HG03280 (cell line): Measurements from ENCODE around the gene KLF11.

Source experiments
- ATAC-seq: cut with Tn5 transposase; IDR thresholded peaks from one replicate; pipeline ENCODE4 v1.9.1; 2021; ENCODE audit warnings: mild to moderate bottlenecking, moderate library complexity; ENCODE audit not compliant: unreplicated experiment

The KLF11 gene

DNA sequence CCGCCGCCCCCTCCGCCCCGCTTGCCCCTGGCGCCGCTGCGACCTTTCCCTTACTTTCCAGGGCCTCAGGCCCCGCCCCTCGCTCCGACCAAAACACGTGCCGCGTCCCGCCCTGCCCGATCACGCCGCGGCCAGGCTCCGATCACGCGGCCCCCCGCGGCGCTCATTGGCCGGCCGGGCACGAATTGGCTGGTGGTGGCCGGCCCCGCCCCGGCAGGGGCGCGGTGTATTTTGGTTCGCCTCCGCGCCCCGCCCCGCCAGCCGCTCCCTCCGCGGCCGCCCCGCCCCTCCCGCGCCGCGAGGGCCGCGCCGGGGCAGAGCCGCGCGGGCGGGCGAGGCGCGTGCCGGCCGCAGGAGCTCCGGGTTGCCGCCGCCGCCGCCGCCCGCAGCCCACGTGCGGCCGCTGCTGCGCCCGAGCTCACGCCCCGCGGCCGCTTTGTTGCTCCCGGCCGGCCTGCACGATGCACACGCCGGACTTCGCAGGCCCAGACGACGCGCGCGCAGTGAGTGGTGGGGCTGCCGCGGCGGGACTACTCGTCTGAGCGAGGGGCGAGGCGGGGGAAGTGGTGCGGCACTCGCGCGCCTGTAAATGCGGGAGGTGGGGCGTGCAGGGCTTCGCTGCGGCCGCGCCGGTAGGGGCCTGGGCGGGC lies at the start of gene KLF11:
KLF11 (plus strand) TSS at position 295 of the 650 bp plus-strand sequence; CDS start at position 462, 167 bp downstream.
- peak; percentile 67 for ATAC-seq

GRCh38 chr2:9994462-9994861 lies 48.9 kb upstream of the KLF11 start:
- ATAC-seq: no peak

DNA sequence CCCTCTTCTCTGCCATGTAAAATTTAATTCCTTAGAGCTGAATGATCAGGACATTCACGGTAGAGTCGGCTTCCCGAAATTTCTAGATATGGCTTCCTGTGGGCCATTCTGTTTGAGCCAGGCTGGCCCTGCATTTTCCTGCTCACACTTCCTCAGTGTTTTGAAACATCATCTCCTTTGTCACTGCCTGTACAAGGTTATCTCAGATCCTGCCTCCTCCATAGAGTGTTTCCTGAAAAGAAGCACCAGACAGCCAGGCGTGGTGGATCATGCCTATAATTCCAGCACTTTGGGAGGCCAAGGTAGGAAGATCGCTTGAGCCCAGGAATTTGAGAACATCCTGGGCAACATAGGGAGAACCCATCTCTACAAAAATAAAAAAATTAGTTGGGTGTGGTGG lies 48.3 kb upstream of the KLF11 start:
- no peak for ATAC-seq

GRCh38 chr2:9996321-9996720 lies 47.0 kb upstream of the KLF11 start:
- no peak for ATAC-seq

GRCh38 chr2:9997936-9998335 lies 45.4 kb upstream of the KLF11 start:
- no peak for ATAC-seq

GRCh38 chr2:9998916-9999654 lies 44.3 kb upstream of the KLF11 start:
- ATAC-seq: no peak

DNA sequence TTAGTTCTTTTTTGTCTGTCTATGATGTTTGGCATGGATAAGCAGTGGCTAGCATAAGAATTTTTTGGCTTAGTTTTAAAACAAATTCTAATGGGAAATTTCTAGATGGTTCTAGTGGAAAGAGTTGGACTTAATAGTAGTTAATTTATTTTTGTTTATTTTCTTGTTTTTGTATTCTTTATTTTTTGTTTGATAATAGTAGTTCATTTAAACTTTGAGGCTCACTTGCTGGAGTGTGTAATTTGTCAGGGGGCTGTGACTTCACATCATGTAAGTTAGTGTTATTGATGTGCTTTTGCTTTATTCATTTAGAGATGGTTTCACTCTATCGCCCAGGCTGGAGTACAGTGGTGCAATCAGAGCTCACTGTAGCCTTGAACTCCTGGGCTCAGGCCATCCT lies 43.7 kb upstream of the KLF11 start:
- no peak for ATAC-seq

- no peak for ATAC-seq
These were observed 42.8 kb upstream of the KLF11 start for GRCh38 chr2:10000541-10000940.

DNA sequence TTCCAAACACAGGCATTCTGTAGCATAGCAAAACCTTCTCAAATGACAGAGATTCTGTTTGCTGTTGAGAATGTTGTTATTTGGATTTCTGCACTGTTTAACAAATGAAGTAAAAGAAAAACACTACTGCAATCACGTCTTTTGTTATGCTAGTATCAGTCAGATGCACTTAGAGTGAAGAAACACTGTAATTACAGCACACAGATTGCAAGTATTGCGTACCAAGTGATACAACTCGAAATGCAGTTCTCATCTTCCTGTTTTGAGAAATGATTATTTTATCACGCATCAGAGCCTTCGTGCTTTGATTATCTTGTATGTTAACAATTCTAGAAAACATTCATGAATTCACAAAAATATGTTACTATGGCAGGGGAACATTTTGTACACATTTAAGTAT lies 41.8 kb upstream of the KLF11 start:
- ATAC-seq: no peak

DNA sequence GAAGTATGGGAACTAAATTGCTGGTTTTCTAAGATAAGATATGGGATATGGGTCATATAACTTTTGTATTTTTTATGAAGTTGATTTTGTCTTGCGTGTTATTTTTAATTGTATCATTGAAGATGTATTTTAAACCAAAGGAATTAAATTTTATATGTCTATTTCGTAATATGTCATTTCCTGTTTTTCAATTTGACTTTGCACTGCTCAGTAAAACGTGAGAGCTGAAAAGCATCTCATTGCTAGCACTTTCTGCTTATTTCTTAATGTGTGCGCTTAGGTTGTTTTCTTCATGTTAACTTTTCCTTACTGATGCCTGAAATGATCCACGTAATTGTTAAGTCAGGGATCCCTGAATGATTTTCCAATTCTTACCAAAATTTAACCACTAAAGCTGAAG lies 41.2 kb upstream of the KLF11 start:
- no peak for ATAC-seq

GRCh38 chr2:10002681-10003080 lies 40.7 kb upstream of the KLF11 start:
- ATAC-seq: no peak

- no peak for ATAC-seq
These were observed 39.9 kb upstream of the KLF11 start for GRCh38 chr2:10003206-10004125.

DNA sequence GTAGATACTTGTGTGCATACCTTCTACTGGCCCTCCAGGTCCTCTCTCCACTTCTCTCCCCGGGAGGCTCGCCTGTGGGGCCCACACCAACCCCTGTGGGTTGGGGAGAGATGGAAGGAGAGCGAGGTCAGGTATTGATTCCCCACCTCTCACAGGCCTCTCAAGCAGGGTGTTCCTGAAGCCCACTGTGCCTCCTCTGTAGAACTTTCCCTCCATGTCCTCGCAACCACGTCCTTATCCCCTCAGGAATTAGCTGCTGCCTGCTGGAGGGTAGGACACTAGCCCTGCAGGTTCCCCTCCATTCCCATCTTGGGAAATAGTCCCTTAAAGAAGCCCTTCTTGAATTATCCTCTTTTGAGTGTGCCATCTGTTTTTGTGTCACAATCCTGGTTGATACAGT lies 38.9 kb upstream of the KLF11 start:
- no peak for ATAC-seq

DNA sequence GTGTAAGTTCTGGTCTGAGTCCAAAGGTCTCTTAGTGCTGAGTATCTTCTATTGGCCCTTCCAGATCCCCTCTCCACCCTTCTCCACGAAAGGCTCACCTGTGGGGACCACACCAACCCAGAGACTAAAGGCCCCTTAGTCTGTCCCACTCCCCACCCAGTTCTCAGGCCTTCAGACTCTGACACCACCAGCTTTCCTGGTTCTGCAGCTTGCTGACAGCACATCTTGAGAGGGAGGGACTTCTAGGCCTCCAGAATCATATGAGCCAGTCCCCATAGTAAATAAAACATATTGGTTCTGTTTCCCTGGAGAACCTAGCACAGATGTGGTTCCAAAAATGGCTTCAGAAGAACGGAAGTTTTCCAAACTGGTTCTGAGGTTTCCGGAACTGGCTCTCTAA lies 38.5 kb upstream of the KLF11 start:
- no peak for ATAC-seq

- ATAC-seq: no peak
These were observed 37.7 kb upstream of the KLF11 start for GRCh38 chr2:10005461-10006235.

- no peak for ATAC-seq
These were observed 36.9 kb upstream of the KLF11 start for GRCh38 chr2:10006236-10007161.

DNA sequence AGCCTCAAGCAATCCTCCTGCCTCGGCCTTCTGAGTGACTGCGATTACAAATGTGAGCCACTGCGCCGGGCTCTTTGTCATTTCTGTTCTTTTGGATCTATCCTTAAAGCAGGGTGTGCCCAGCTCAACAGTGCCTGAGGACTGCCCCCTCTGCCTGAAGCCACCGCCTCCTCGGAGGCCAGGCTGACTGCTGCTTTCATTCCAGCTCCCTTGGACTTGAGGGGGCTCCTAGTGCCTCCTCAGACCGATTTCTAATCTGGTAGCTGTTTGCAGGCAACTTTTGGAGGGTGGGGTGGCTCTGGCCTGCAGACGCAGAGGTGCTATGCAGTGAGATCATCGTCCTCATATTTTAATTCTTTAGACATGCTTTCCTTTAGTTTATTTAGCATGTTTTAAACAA lies 35.9 kb upstream of the KLF11 start:
- ATAC-seq: no peak

- ATAC-seq: no peak
These were observed 35.2 kb upstream of the KLF11 start for GRCh38 chr2:10007921-10008808.

GRCh38 chr2:10008809-10009176 lies 34.6 kb upstream of the KLF11 start:
- ATAC-seq: no peak
